Measurements from ENCODE around the gene PDGFRB.

The PDGFRB gene

DNA sequence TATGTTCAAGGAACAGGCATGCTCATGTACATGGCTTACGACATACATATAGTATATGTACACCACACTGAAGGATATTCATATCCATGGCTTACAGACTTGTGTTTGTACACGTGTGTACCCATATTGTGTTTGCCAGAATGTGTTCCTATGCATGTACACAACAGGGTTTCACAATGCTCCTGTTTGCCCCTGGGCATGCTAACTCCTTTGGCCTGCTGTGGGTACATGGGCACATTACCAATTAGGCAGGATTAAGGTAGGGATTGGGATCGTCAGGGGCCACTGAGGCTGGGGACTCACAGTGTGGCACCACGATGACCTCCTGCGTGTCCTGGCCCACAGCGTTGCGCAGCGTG lies 26.2 kb downstream of the PDGFRB start:
- DNase-seq, result no peak

GRCh38 chr5:150126921-150127265 lies 28.8 kb downstream of the PDGFRB start:
- no peak for DNase-seq

- no peak for DNase-seq
Measured at GRCh38 chr5:150126199-150126920, 29.3 kb downstream of the PDGFRB start.

DNA sequence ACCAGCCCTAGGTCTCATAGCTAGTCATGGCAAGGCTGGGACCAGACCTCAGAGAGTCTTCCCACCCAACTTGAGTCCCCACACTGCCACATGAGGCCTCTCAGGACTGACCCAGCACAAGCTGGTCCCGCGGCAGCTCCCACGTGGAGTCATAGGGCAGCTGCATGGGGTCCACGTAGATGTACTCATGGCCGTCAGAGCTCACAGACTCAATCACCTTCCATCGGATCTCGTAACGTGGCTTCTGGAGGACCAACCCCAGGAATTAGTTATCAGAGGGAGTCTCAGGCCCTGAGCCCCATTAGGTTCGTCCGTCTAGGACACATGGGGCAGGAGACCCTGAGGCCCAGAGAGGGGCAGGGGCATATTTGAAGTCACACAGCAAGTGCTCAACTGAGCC lies 30.3 kb downstream of the PDGFRB start:
- DNase-seq, result no peak

DNA sequence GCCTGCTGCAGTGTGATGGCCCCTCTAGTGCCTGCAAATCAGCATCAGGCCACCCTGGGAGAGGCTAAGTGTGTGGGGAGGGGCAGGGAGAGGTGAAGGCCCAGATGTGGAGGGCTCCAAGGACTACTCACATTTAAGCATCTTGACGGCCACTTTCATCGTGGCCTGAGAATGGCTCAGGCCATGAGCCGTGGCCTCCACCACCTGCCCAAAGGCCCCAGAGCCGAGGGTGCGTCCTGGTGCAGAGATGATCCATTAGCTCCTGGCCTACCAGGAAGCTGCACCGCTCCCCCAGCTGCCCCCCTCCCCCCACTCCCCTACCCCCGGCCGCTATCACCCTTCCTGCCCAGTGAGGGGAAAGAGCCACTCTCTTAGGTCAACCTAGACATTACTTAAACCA lies 31.0 kb downstream of the PDGFRB start:
- DNase-seq, result no peak

DNA sequence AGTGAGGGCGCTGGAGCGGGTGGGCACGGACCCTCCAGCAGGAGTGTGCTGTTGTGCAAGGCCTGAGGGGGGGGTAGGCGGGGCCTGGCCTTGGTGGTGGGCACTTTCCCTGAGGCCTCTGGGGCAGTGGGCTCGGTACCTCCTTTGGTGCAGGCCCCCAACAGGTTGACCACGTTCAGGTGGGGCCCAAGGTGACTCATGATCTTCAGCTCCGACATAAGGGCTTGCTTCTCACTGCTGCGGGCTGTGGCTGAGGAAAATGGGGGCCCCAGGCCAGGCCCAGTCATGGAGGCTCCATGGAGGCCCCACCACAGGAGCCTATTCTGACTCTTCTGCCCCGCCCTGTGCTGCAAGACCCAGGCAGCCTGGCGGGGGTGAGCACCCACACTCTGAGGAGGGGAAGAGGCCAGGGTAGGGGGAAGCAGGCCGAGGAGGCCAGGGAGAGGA lies 31.5 kb downstream of the PDGFRB start:
- DNase-seq, result no peak

- no peak for DNase-seq
Measured at GRCh38 chr5:150123542-150123941, 32.1 kb downstream of the PDGFRB start.

DNA sequence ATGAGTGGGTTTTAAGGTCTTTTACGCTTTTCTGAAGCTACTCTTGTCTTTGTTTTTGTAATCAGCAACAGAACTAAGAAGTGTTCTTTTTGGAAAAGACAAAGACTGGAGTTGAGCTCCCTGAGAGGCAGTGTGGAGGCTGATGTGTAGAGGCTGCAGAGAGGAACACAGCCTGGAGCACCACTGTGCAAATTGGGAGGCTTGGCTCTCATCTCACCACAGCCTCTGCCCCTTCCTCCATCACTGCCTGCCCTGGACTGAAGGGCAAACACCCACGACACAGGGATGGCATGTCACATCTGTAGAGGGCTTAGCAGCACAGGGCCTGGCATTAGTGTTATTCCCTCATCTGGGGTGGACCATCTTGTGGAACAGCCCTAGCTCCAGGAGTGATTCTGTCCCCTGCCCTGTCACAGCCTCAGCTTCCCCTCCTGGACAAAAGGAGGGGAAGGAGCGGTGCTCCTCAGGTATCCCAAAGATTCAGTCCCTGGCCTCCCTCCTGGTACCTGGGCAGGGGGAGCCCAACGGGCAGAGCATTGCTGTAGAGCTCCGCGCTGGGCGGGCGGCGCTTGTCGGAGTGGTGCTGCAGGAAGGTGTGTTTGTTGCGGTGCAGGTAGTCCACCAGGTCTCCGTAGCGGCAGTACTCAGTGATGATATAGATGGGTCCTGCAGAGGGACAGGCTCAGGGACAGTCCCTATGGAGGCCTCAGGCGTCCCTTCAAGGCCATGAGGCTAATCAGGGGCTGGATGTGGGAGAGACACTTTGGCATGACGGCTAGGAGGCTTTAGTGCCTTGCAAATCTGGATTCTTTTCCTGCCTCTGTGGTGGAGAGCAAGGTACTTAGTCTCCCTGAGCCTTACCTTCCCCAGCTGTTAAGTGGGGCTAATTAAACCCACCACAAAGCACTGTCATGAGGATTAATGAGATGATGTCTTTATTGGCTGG lies 32.8 kb downstream of the PDGFRB start:
- no peak for DNase-seq

- DNase-seq, result no peak
Measured at GRCh38 chr5:150122158-150122510, 33.5 kb downstream of the PDGFRB start.

GRCh38 chr5:150121448-150122157 lies 34.0 kb downstream of the PDGFRB start:
- no peak for DNase-seq

DNA sequence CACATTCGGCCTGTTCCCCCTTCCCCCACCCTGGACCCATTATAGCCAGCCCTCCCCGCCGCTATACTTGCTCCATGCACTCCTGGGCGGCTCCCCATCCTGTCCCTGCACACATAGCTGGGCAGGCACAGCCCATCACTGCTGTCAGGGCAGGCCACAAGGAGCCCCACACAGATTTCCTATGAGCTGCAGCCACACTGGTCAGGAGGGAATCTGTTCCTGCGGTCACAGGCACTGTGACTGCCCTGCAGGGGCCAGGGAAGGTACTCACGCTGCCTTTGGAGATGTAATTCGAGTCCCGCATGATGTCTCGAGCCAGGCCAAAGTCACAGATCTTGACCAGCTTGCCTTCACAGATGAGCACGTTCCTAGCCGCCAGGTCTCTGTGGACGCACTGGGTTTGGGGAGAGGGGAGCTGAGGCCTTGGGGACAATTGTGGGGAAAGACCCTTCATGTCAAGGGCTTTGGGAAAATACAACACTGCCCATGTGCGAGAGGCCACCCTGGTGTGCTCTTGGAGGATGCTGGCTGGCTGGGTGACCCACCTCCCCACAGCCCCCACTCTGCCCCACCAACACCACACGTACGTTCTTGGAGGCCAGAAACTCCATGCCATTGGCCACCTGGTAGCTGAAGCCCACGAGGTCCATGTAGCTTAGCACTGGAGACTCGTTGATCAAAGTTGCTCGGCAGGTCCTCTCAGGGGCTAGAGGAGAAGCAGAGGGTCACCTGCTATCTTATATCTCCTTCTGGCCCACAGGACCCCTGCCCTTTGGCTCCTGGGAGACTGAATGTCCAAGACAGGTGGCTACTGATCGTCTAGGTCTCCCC lies 34.8 kb downstream of the PDGFRB start:
- DNase-seq, result no peak

DNA sequence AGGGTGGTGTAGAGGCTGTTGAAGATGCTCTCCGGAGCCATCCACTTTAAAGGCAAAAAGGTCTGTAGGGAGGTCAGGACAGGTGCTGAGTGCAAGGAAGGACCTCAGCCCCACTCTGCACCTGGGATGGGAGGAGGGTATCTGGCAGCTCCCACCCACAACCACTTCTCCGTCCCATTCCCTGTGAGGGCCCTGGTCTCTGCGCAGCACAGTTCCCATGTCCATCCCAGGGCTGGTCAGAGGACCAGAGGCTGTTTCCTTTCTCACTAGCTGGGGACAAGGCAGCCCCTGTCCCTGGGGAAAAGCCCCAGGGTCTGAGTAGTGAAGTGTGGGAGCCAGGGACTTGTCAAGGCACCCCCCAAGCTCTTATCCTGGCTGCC lies 35.6 kb downstream of the PDGFRB start:
- no peak for DNase-seq

DNA sequence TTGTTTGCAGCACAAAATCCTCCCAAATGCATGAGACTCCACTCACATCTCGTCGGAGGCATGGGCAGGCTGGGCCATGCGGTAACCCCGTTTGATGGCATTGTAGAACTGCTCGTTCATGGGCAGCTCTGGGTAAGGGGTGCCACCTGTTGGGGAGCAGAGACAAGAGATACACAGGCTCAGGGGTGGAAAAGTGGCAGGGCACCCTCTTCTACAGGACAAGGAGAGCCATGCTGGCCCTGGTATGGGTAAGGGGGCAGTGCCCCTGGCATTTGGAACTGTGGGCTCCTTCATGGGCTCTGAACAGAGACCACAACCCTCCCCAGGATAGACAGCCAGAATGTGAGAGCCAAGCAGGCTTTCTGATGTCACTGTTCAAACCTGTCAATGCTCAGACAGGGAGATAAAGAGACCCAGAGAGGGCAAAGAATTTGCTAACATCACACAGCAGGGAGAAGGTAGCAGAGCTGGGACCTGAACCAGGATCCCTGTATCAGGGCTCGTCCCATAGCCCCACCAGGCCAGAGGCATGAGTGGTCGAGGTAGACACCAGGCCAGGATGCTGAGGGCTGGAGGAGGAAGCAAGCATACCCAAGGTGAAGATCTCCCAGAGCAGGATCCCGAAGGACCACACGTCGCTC lies 36.1 kb downstream of the PDGFRB start:
- DNase-seq, result no peak

GRCh38 chr5:150118561-150119229 lies 37.0 kb downstream of the PDGFRB start:
- no peak for DNase-seq

GRCh38 chr5:150117945-150118560 lies 37.6 kb downstream of the PDGFRB start:
- DNase-seq, result no peak

DNA sequence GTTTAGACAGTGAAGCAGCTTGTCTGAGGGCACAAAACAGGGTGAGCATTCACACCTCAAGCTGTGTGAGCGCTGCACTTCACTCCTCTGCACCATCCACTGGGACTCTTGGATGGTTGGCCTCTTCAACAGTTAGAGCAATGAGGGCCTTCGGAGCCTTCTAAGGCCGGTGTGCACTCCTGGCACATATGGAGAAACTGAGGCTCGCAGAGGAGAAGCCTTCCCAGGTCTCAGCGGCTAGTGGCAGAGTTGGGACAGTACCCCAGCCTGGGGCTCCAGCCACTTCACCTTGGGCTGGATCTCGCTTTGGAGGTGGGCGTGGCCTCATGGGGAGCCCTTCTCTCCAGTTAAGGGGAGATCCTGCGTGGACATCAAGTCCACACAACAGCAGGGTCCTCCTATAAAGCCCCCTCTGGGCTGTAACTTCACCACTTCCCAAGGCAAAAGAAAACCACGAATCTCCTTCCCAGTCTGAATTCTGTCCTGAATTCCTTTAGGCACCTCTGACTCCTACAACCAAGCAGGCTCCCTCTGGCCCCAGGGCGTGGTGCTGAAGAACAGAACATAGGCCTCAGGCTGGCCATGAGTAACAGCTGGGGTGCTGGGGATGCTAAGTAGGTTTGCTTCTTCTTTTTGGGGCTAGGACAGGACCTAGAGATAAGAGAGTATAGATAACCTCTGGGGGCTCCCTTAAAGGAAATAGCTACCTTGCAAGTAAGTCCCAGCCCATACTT lies 38.8 kb downstream of the PDGFRB start:
- DNase-seq, result no peak

GRCh38 chr5:150114773-150115408 lies 40.8 kb downstream of the PDGFRB start:
- DNase-seq, result no peak

- no peak for DNase-seq
Measured at GRCh38 chr5:150114102-150114641, 41.5 kb downstream of the PDGFRB start.

DNA sequence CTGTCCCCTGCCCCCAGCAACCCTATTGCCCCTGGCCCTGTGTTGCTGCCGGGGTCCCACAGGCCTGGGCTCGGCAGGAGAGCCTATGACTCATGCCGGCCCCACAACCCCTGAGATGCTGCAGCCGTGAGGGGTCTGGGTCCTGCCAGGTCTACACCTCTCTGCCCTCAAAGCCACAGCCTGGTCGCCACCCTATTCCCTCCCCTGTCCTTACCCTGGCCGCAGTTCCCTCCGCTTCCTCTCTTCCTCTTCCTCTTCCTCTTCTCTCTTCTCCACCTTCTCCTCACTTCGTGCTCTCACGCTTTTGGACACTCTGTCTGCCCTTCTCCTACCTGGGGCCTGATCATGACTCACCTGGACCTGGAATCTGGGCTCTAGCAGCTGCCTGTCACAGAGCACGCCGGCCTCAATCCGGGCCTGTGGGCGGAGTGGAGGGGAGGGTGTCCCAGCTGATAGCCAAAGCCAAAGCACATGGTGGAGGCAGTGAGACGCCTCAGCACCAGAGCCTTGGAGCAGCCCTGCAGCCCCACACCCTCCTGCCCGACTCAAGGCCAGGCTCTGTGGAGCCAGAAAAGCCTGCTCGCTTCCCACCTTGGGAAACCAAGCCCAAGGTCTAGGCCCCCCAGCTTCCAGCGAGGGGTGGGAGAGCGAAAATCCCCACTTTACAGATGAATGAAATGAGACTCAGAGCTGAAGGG lies 42.4 kb downstream of the PDGFRB start:
- no peak for DNase-seq

All from activated CD4-positive, alpha-beta T cell treated with anti-CD3 and anti-CD28 coated beads, Interleukin-2, amount 50 U/mL, for 1 hour (primary cell).